Astrocyte (in vitro differentiated cells and primary cell): ENCODE results near the gene NPAS3.

ENCODE experiments used
- CTCF ChIP-seq: IDR thresholded peaks from 2 replicates; pipeline ENCODE4 v1.5.1; 2011; ENCODE audit warnings: low read depth, mild to moderate bottlenecking, inconsistent platforms, low read length, moderate library complexity; ENCODE audit not compliant: insufficient read depth
- EZH2 ChIP-seq: IDR thresholded peaks from 2 replicates; pipeline ENCODE4 v1.6.1; 2012; ENCODE audit warnings: mild to moderate bottlenecking, low read length, inconsistent platforms; ENCODE audit not compliant: insufficient read depth

GRCh38 chr14:33516898-33517436 lies 578.3 kb downstream of the NPAS3 start:
- TF ChIP-seq CTCF = no peak
- no peak for TF ChIP-seq EZH2
